ENCODE measurements around the gene LRRK1. TPM values are rescaled to one million over a fixed set of nuclear protein-coding genes. Genes with fewer than 3 reads are reported as not detected.

LRRK1 gene
- polyA plus RNA-seq, 1 of the 3 experiments (the other 2 are of a cell fraction): 6.9 TPM

- Histone ChIP-seq H3F3A (replicated peaks; ENCODE audit: insufficient read depth) (no peaks in the 10 kb centered on the region), H3K4me3 (ENCODE audit: low read depth in 2 of 2, low read length in 1 of 2) (no peak overlapping the region), H3K27me3 (ENCODE audit: insufficient read depth) (no peaks in the 10 kb centered on the region), H3K9ac (no peak overlapping the region), H2AFZ (ENCODE audit: low read depth) (no peak overlapping the region), H3K9me2 (no peaks in the 10 kb centered on the region), H3K79me2 (ENCODE audit: insufficient read depth) (no peaks in the 10 kb centered on the region), H3K9me3 (no peaks in the 10 kb centered on the region), H4K20me1 (ENCODE audit: insufficient read depth) (no peaks in the 10 kb centered on the region), H3K4me2 (no peak overlapping the region), H3K36me3 (replicated peaks in 1 of 2; ENCODE audit: control insufficient read depth in 1 of 2, insufficient read depth in 2 of 2, low read length in 1 of 2) (no peaks in the 10 kb centered on the region), H3K4me1 (ENCODE audit: control insufficient read depth in 1 of 2, insufficient read depth in 2 of 2, low read depth in 1 of 2, low read length in 1 of 2) (peaks cover 0 to 7% of the 10 kb centered on the region in 2 experiments; a peak in 2 of 4 replicates), H3K27ac (ENCODE audit: low read depth in 2 of 2, low read length in 1 of 2) (no peak overlapping the region)
- TF ChIP-seq GATA2 (CRISPR knock-in tag; IDR thresholded peaks at IDR 0.05) (no peak), CTCF (IDR thresholded peaks at IDR 0.05) (no peak), PBX3 (IDR thresholded peaks at IDR 0.05) (no peak), FOXM1 (IDR thresholded peaks at IDR 0.05; ENCODE audit: low read depth) (no peak), CHD2 (IDR thresholded peaks at IDR 0.05; ENCODE audit: low read length, partially characterized antibody) (no peak), SMC3 (IDR thresholded peaks at IDR 0.05; ENCODE audit: low read depth, low read length) (no peak), EP300 (IDR thresholded peaks at IDR 0.05; ENCODE audit: borderline replicate concordance in 1 of 2, low read depth in 1 of 2, low read length in 1 of 2) (no peak), SIN3A (IDR thresholded peaks at IDR 0.05; ENCODE audit: borderline replicate concordance, low read depth, low read length) (no peak), REST (IDR thresholded peaks at IDR 0.05; ENCODE audit: low read depth, low read length) (no peak), GABPA (IDR thresholded peaks at IDR 0.05; ENCODE audit: low read depth) (no peak), NFIC (IDR thresholded peaks at IDR 0.05; ENCODE audit: borderline replicate concordance) (no peak), TEAD4 (IDR thresholded peaks at IDR 0.05; ENCODE audit: borderline replicate concordance, insufficient read depth) (no peak), EZH2phosphoT487 (IDR thresholded peaks at IDR 0.05; ENCODE audit: borderline replicate concordance, low read depth) (no peak), JUND (IDR thresholded peaks at IDR 0.05) (no peak), ZBTB33 (IDR thresholded peaks at IDR 0.05; ENCODE audit: borderline replicate concordance, low read depth) (no peak), RXRA (IDR thresholded peaks at IDR 0.05; ENCODE audit: borderline replicate concordance, low read depth) (no peak), YY1 (IDR thresholded peaks at IDR 0.05; ENCODE audit: low read depth) (no peak), FOXJ3 (CRISPR knock-in tag; IDR thresholded peaks at IDR 0.05) (no peak), NRF1 (IDR thresholded peaks at IDR 0.05; ENCODE audit: low read depth, low read length) (no peak)
- 75% methylated on average over 2 of the region's 2 CpGs for WGBS (ENCODE audit: low lambda C conversion rate)
- no peak for DNase-seq
- CTCF ChIA-PET: interaction anchor here (2.8 kb wide), 1 partner anchor 23 kb away, joined by 8 read pairs; no protein-coding TSS in a partner anchor
- POLR2A ChIA-PET: no interaction called here
Observed at GRCh38 chr15:100940767-100941379, 21.7 kb downstream of the LRRK1 start.
